Measurements from ENCODE around the gene CLEC7A.

DNA sequence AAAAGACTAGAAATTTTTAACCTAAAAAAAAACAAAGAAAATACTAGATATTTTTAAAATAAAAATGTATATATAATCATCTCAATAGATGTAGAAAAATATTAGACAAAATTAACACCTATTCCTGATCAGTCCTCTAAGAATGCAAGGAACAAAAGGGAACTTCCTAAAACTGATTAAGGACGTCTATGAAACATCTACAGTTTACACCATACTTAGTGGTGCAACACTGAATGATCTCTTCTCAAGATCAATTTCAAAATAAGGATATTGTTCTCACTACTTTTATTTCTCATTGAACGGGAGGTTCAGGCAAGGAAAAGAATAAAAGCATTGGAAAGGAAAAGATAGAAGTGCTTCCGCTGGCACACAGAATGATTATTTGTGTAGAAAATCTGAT, 26.0 kb upstream of the CLEC7A start:
- TF ChIP-seq, protein P1, sequence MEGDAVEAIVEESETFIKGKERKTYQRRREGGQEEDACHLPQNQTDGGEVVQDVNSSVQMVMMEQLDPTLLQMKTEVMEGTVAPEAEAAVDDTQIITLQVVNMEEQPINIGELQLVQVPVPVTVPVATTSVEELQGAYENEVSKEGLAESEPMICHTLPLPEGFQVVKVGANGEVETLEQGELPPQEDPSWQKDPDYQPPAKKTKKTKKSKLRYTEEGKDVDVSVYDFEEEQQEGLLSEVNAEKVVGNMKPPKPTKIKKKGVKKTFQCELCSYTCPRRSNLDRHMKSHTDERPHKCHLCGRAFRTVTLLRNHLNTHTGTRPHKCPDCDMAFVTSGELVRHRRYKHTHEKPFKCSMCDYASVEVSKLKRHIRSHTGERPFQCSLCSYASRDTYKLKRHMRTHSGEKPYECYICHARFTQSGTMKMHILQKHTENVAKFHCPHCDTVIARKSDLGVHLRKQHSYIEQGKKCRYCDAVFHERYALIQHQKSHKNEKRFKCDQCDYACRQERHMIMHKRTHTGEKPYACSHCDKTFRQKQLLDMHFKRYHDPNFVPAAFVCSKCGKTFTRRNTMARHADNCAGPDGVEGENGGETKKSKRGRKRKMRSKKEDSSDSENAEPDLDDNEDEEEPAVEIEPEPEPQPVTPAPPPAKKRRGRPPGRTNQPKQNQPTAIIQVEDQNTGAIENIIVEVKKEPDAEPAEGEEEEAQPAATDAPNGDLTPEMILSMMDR (IDR thresholded peaks at IDR 0.05) = no peak
- TF ChIP-seq EP300 (IDR thresholded peaks at IDR 0.05) = no peak
